Sigmoid colon (tissue), 4 donors: ENCODE data around the gene FLNB.

Source experiments
- EP300 ChIP-seq, 4 donors: sonication (generic); formaldehyde crosslinking; IDR thresholded peaks; one replicate each; pipeline ENCODE4 v1.6.1; 2017; ENCODE audit warnings: antibody characterized with exemption in 4 of 4
- POLR2AphosphoS5 ChIP-seq, 4 donors: sonication (generic); formaldehyde crosslinking; IDR thresholded peaks; one replicate each; pipeline ENCODE4 v1.6.1; 2017; ENCODE audit warnings: antibody characterized with exemption in 4 of 4

DNA sequence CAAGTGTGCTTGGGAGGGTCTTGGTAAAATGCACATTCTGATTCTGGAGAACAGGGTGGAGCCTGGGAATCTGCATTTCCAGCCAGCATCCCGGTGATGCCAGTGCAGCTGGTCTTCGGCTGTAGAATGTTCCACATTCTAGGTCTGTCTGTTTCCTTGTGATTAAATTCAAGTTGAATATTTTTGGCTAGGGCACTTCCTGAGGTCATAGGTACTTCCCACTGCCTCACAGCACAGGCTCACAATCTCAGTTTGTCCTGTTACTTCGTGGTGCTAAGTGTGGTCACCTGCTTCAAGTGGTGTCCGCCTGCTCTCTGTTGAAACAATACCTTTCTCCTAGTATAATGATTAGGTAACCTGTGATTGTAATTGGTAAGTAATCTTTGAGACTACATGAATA is 40.1 kb downstream of the FLNB start:
- TF ChIP-seq POLR2AphosphoS5 (IDR thresholded peaks at IDR 0.05) (peak in 1 of 4 donors; percentile 30), EP300 (IDR thresholded peaks at IDR 0.05) (no peak)
